MM.1S (cell line): Measurements from ENCODE around the gene PSMC6.

Source experiments
- EZH2 ChIP-seq: fragments of 300-600 bp; sonication (generic); optimal IDR thresholded peaks from 2 replicates; pipeline ENCODE3; 2017; ENCODE audit warnings: low read depth, mild to moderate bottlenecking, antibody characterized with exemption, low read length, mixed read lengths
- TF ChIP-seq, protein P1 (sequence below): fragments of 300-600 bp; sonication (generic); IDR thresholded peaks from 2 replicates; pipeline ENCODE4 v1.5.1; 2016; ENCODE audit warnings: antibody characterized with exemption, low read length, mixed read lengths

DNA sequence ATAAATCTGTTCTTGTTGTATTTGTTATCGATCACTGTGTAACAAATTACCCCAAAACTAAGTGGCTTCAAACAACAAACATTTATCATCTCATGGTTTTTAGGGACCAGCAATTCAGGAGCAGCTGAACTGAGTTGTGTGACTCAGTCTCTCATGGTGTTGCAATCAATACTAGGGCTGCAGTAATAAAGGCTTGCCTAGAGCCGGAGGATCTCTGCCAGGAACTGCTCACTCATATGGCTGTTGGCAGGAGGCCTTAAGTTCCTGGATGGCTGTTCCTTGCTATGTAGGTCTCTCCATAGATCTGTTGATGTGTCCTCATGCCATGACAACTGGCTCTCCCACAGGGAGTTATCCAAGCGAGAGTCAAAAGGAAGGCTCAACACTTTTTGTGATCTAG, 3.8 kb upstream of the PSMC6 start:
- TF ChIP-seq, protein P1, sequence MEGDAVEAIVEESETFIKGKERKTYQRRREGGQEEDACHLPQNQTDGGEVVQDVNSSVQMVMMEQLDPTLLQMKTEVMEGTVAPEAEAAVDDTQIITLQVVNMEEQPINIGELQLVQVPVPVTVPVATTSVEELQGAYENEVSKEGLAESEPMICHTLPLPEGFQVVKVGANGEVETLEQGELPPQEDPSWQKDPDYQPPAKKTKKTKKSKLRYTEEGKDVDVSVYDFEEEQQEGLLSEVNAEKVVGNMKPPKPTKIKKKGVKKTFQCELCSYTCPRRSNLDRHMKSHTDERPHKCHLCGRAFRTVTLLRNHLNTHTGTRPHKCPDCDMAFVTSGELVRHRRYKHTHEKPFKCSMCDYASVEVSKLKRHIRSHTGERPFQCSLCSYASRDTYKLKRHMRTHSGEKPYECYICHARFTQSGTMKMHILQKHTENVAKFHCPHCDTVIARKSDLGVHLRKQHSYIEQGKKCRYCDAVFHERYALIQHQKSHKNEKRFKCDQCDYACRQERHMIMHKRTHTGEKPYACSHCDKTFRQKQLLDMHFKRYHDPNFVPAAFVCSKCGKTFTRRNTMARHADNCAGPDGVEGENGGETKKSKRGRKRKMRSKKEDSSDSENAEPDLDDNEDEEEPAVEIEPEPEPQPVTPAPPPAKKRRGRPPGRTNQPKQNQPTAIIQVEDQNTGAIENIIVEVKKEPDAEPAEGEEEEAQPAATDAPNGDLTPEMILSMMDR: no peak
- TF ChIP-seq EZH2: no peak
